GM12878 (cell line): ENCODE data around the gene CTNNA2. TPM values are rescaled to one million over a fixed set of nuclear protein-coding genes. Genes with fewer than 3 reads are reported as not detected.

Experiments used
- ASH2L ChIP-seq: fragments of 300-600, 200-600 bp; sonication (generic); IDR thresholded peaks from 2 replicates; pipeline ENCODE4 v1.6.1; 2017; ENCODE audit warnings: low read depth, mild to moderate bottlenecking, borderline replicate concordance
- BACH1 ChIP-seq: fragments of 450-650 bp; IDR thresholded peaks from 2 replicates; pipeline ENCODE4 v1.6.1; 2017; ENCODE audit warnings: mild to moderate bottlenecking, borderline replicate concordance
- CBX3 ChIP-seq: fragments of 200-600 bp; sonication (generic); IDR thresholded peaks from 2 replicates; pipeline ENCODE4 v1.6.1; 2016; ENCODE audit warnings: low read depth, borderline replicate concordance
- ESRRA ChIP-seq: IDR thresholded peaks from 2 replicates; pipeline ENCODE4 v1.6.1; 2012; ENCODE audit warnings: mild to moderate bottlenecking, low read length, improper control_type of control experiment
- GATAD2B ChIP-seq: fragments of 450-650 bp; conservative IDR thresholded peaks from 2 replicates; pipeline ENCODE4 v1.6.1; 2017; ENCODE audit warnings: low read depth, mild to moderate bottlenecking, moderate library complexity
- IKZF2 ChIP-seq, 2 experiments: fragments of 450-650 bp; IDR thresholded peaks; 2 replicates each; pipeline ENCODE4 v1.6.1; 2017; ENCODE audit warnings: mild to moderate bottlenecking in 2 of 2, moderate library complexity in 2 of 2
- JUNB ChIP-seq: IDR thresholded peaks from 2 replicates; pipeline ENCODE4 v1.6.1; 2016; ENCODE audit warnings: antibody characterized with exemption, mild to moderate bottlenecking
- LARP7 ChIP-seq: fragments of 450-650 bp; IDR thresholded peaks from 2 replicates; pipeline ENCODE4 v1.6.1; 2017; ENCODE audit warnings: mild to moderate bottlenecking
- MEF2A ChIP-seq: IDR thresholded peaks from 2 replicates; pipeline ENCODE4 v1.6.1; 2011; ENCODE audit warnings: low read depth, mild to moderate bottlenecking, low read length, moderate library complexity; ENCODE audit not compliant: insufficient read depth
- MYB ChIP-seq: fragments of 150-350 bp; IDR thresholded peaks from 2 replicates; pipeline ENCODE4 v1.6.1; 2014; ENCODE audit warnings: mild to moderate bottlenecking, low read depth, low read length, borderline replicate concordance
- NFYA ChIP-seq: IDR thresholded peaks from 2 replicates; pipeline ENCODE4 v1.6.1; 2011; ENCODE audit warnings: low read depth, mild to moderate bottlenecking, low read length, improper control_type of control experiment, borderline replicate concordance
- POLR2AphosphoS2 ChIP-seq: IDR thresholded peaks from 2 replicates; pipeline ENCODE4 v1.6.1; 2011; ENCODE audit warnings: low read depth, mild to moderate bottlenecking, low read length, improper control_type of control experiment, moderate library complexity
- POU2F2 ChIP-seq: IDR thresholded peaks from 3 replicates; pipeline ENCODE4 v1.6.1; 2011; ENCODE audit warnings: low read depth, mild to moderate bottlenecking, low read length, borderline replicate concordance
- RELA ChIP-seq: fragments of 450-650 bp; IDR thresholded peaks from 2 replicates; pipeline ENCODE4 v1.8.0; 2014; ENCODE audit warnings: borderline replicate concordance; ENCODE audit not compliant: partially characterized antibody
- TAF1 ChIP-seq: IDR thresholded peaks from 2 replicates; pipeline ENCODE4 v1.6.1; 2011; ENCODE audit warnings: mild to moderate bottlenecking, low read depth, low read length, borderline replicate concordance
- TARDBP ChIP-seq: IDR thresholded peaks from 2 replicates; pipeline ENCODE4 v1.6.1; 2016; ENCODE audit warnings: borderline replicate concordance
- ZNF24 ChIP-seq: fragments of 450-650 bp; IDR thresholded peaks from 2 replicates; pipeline ENCODE4 v1.6.1; 2017; ENCODE audit warnings: antibody characterized with exemption, mild to moderate bottlenecking
- polyA plus RNA-seq, 11 experiments: library from polyadenylated mRNA; depleted of rRNA in 4 of 11; unstranded in 6 of 11; stranded (reverse) in 5 of 11; fragments of >200 nt; fragmentation: Nextera tagmentation in 4 of 11; fragmentation: Illumina TruSeq in 1 of 11; extraction: Ambion mirVana in 4 of 11; extraction: Trizol in 1 of 11; gene quantifications; 1 replicate in 1 of 11; 2 replicates in 10 of 11; pipeline versions ENCODE4 v1.2.1 to v1.2.3, GENCODE V29; 2011 to 2016; ENCODE audit warnings: inconsistent platforms in 2 of 11, missing spikeins in 2 of 11, low read depth in 1 of 11
- total RNA-seq, 4 experiments: library from RNA; depleted of rRNA in 3 of 4; stranded (reverse); fragments of >200 nt in 3 of 4; fragmentation: Illumina TruSeq in 1 of 4; extraction: Trizol in 1 of 4; gene quantifications; 2 replicates each; pipeline versions ENCODE4 v1.2.1 to v1.2.3, GENCODE V29; 2013 to 2021
- TF ChIP-seq, protein P1 (sequence below): fragments of 450-650 bp; IDR thresholded peaks from 2 replicates; pipeline ENCODE4 v1.6.1; 2016; ENCODE audit warnings: mild to moderate bottlenecking
- TF ChIP-seq, protein P2 (sequence below): IDR thresholded peaks from 2 replicates; pipeline ENCODE4 v1.6.1; 2012; ENCODE audit warnings: improper control_type of control experiment, low read depth, low read length; ENCODE audit not compliant: insufficient replicate concordance
- TF ChIP-seq, protein P3 (sequence below): fragments of 450-650 bp; IDR thresholded peaks from 2 replicates; pipeline ENCODE4 v1.6.1; 2018; ENCODE audit warnings: borderline replicate concordance, mild to moderate bottlenecking; ENCODE audit not compliant: partially characterized antibody
- TF ChIP-seq, protein P4 (sequence below): IDR thresholded peaks from 2 replicates; pipeline ENCODE4 v1.6.1; 2012; ENCODE audit warnings: low read depth, low read length, improper control_type of control experiment

CTNNA2 gene
- total and polyA plus RNA-seq, 10 of the 15 experiments (the other 5 are each of a cell fraction or from before 2014, with no cell fraction given): 2.4 to 36.2 (median 6.6) TPM

DNA sequence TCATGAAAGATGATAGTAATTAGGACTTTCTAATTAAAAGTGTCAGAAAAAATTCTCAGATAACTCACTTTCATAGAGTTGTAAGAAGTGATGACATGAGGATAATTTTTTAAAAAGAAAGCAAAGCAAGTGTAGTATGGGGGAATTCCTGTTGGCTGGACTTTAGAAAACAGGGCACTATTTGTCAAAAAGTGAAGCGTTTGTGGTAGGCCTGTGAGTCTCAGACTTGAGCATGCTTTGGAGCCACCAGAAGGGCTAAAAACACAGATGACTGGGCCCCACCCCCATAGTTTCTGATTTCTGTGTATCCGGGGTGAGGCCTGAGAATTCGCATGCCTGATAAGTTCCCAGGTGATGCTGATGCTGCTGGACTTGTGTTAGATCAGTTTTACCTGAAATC lies 1014.3 kb downstream of the CTNNA2 start (continued):
- TF ChIP-seq ASH2L (no peak), MYB (no peak), TAF1 (no peak), GATAD2B (no peak), CBX3 (no peak), RELA (peak; percentile 51), BACH1 (no peak), JUNB (no peak), ESRRA (0 out of 2 replicates have a peak, but pooled peaks have one; percentile 42), POU2F2 (no peak), IKZF2 (IDR thresholded peaks at IDR 0.05) (peak; percentile 69 to 71; a peak in 3 of 4 replicates), NFYA (no peak), MEF2A (0 out of 2 replicates have a peak, but pooled peaks have one; percentile 17), ZNF24 (peak; percentile 43; the same call in 1 of the 2 replicates), TARDBP (no peak), POLR2AphosphoS2 (no peak), LARP7 (no peak)
- TF ChIP-seq, protein P1, sequence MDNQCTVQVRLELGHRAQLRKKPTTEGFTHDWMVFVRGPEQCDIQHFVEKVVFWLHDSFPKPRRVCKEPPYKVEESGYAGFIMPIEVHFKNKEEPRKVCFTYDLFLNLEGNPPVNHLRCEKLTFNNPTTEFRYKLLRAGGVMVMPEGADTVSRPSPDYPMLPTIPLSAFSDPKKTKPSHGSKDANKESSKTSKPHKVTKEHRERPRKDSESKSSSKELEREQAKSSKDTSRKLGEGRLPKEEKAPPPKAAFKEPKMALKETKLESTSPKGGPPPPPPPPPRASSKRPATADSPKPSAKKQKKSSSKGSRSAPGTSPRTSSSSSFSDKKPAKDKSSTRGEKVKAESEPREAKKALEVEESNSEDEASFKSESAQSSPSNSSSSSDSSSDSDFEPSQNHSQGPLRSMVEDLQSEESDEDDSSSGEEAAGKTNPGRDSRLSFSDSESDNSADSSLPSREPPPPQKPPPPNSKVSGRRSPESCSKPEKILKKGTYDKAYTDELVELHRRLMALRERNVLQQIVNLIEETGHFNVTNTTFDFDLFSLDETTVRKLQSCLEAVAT: peak; percentile 41; the same call in 1 of the 2 replicates
- TF ChIP-seq, protein P2, sequence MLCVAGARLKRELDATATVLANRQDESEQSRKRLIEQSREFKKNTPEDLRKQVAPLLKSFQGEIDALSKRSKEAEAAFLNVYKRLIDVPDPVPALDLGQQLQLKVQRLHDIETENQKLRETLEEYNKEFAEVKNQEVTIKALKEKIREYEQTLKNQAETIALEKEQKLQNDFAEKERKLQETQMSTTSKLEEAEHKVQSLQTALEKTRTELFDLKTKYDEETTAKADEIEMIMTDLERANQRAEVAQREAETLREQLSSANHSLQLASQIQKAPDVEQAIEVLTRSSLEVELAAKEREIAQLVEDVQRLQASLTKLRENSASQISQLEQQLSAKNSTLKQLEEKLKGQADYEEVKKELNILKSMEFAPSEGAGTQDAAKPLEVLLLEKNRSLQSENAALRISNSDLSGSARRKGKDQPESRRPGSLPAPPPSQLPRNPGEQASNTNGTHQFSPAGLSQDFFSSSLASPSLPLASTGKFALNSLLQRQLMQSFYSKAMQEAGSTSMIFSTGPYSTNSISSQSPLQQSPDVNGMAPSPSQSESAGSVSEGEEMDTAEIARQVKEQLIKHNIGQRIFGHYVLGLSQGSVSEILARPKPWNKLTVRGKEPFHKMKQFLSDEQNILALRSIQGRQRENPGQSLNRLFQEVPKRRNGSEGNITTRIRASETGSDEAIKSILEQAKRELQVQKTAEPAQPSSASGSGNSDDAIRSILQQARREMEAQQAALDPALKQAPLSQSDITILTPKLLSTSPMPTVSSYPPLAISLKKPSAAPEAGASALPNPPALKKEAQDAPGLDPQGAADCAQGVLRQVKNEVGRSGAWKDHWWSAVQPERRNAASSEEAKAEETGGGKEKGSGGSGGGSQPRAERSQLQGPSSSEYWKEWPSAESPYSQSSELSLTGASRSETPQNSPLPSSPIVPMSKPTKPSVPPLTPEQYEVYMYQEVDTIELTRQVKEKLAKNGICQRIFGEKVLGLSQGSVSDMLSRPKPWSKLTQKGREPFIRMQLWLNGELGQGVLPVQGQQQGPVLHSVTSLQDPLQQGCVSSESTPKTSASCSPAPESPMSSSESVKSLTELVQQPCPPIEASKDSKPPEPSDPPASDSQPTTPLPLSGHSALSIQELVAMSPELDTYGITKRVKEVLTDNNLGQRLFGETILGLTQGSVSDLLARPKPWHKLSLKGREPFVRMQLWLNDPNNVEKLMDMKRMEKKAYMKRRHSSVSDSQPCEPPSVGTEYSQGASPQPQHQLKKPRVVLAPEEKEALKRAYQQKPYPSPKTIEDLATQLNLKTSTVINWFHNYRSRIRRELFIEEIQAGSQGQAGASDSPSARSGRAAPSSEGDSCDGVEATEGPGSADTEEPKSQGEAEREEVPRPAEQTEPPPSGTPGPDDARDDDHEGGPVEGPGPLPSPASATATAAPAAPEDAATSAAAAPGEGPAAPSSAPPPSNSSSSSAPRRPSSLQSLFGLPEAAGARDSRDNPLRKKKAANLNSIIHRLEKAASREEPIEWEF: no peak
- TF ChIP-seq, protein P3, sequence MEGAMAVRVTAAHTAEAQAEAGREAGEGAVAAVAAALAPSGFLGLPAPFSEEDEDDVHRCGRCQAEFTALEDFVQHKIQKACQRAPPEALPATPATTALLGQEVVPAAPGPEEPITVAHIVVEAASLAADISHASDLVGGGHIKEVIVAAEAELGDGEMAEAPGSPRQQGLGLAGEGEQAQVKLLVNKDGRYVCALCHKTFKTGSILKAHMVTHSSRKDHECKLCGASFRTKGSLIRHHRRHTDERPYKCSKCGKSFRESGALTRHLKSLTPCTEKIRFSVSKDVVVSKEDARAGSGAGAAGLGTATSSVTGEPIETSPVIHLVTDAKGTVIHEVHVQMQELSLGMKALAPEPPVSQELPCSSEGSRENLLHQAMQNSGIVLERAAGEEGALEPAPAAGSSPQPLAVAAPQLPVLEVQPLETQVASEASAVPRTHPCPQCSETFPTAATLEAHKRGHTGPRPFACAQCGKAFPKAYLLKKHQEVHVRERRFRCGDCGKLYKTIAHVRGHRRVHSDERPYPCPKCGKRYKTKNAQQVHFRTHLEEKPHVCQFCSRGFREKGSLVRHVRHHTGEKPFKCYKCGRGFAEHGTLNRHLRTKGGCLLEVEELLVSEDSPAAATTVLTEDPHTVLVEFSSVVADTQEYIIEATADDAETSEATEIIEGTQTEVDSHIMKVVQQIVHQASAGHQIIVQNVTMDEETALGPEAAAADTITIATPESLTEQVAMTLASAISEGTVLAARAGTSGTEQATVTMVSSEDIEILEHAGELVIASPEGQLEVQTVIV: no peak
- TF ChIP-seq, protein P4, sequence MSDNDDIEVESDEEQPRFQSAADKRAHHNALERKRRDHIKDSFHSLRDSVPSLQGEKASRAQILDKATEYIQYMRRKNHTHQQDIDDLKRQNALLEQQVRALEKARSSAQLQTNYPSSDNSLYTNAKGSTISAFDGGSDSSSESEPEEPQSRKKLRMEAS: no peak
